Measurements from ENCODE around the gene ARHGEF18. TPM values are rescaled to one million over a fixed set of nuclear protein-coding genes. Genes with fewer than 3 reads are reported as not detected.

The ARHGEF18 gene
- total and polyA plus RNA-seq, 2 of the 13 experiments (the other 11 are each of a cell fraction or from before 2014, with no cell fraction given) = 4.2 to 17.5 TPM

- TF ChIP-seq ZNF687 (CRISPR knock-in tag; IDR thresholded peaks at IDR 0.05) = no peak
- no peak for TF ChIP-seq DMAP1 (CRISPR knock-in tag; IDR thresholded peaks at IDR 0.05)
- TF ChIP-seq CBFB (CRISPR knock-in tag; IDR thresholded peaks at IDR 0.05) = no peak
- no peak for TF ChIP-seq AGO2 (optimal IDR thresholded peaks at IDR 0.05; ENCODE audit: low read depth, low read length)
- no peak for TF ChIP-seq RNF219 (CRISPR knock-in tag; IDR thresholded peaks at IDR 0.05)
- no peak for TF ChIP-seq MTA3 (CRISPR knock-in tag; IDR thresholded peaks at IDR 0.05)
- TF ChIP-seq CTCF (CRISPR knock-in tag; IDR thresholded peaks at IDR 0.05) = peak; percentile 78
- TF ChIP-seq POGK (CRISPR knock-in tag; conservative IDR thresholded peaks at IDR 0.05) = 0 out of 2 replicates have a peak, but pooled peaks have one; percentile 33
- TF ChIP-seq LRRFIP1 (CRISPR knock-in tag; conservative IDR thresholded peaks at IDR 0.05) = no peak
- TF ChIP-seq SMC3 (IDR thresholded peaks at IDR 0.05; ENCODE audit: low read length) = peak; percentile 17; the same call in 1 of the 2 replicates
- TF ChIP-seq ZNF607 (CRISPR knock-in tag; IDR thresholded peaks at IDR 0.05; ENCODE audit: borderline replicate concordance) = no peak
- no peak for TF ChIP-seq HOMEZ (CRISPR knock-in tag; IDR thresholded peaks at IDR 0.05; ENCODE audit: low read depth)
- no peak for TF ChIP-seq HMG20A (CRISPR knock-in tag; IDR thresholded peaks at IDR 0.05; ENCODE audit: borderline replicate concordance)
Observed at GRCh38 chr19:7326105-7326877, 22.4 kb upstream of the ARHGEF18 start (continued).

All from HepG2 (cell line).